Measurements from ENCODE around the gene TREM1. TPM values are rescaled to one million over a fixed set of nuclear protein-coding genes. Genes with fewer than 3 reads are reported as not detected.
A peak's percentile ranks its signal among the peaks of the same experiment; 100 is the strongest.

Gene TREM1
- total RNA-seq, 2 experiments from 2014 or later = not detected

DNA sequence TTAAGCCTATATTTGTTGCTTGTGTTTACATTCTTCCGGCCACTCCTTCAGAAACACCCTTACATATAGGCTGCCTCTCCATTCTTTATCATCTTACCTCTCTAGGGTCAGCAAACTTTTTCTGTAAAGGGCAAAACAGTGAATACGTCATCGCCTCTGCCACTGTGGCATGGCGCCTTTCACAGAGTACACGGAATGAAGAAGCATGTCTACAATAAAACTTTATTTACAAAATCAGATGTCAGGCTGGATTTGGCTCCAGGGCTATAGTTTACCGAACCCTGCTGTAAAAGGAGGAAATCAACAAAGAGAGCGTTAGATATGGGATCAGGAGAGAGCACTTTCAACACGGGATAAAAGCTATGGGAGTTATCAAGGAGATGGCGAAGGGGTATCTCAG lies 39.6 kb upstream of the TREM1 start:
- TF ChIP-seq CTCF (IDR thresholded peaks at IDR 0.05) = no peak
- Mint-ChIP-seq H3K27me3 (no peaks in the 10 kb centered on the region), H3K4me1 (ENCODE audit: low read depth) (peaks cover under 1% of the 10 kb centered on the region), H3K9me3 (no peaks in the 10 kb centered on the region), H3K4me3 (no peak overlapping the region), H3K36me3 (ENCODE audit: low read depth) (no peaks in the 10 kb centered on the region), H3K27ac (no peak overlapping the region)
- POLR2A ChIA-PET = no interaction called here
- no peak for ATAC-seq
- CTCF ChIA-PET = interaction anchor here (0.9 to 2.1 kb wide), 4 partner anchors 8 to 19 kb away, joined by 3 to 6 read pairs (median 5); no protein-coding TSS in a partner anchor
- no peak for DNase-seq
- intact Hi-C loops (cut with micrococcal nuclease) = no loop called here

- H3K4me3 Mint-ChIP-seq = no peak overlapping the region
- H3K27me3 Mint-ChIP-seq = no peaks in the 10 kb centered on the region
- TF ChIP-seq CTCF (IDR thresholded peaks at IDR 0.05) = no peak
- H3K27ac Mint-ChIP-seq = no peak overlapping the region
- ChIA-PET CTCF (interaction anchor here (0.9 to 1.7 kb wide), 3 partner anchors 9 to 19 kb away, joined by 3 to 6 read pairs (median 4); no protein-coding TSS in a partner anchor), POLR2A (no interaction called here)
- intact Hi-C loops (cut with micrococcal nuclease) = no loop called here
- H3K36me3 Mint-ChIP-seq (ENCODE audit: low read depth) = no peaks in the 10 kb centered on the region
- no peak for ATAC-seq
- no peak for DNase-seq
- no peaks in the 10 kb centered on the region for H3K9me3 Mint-ChIP-seq
- H3K4me1 Mint-ChIP-seq (ENCODE audit: low read depth) = no peaks in the 10 kb centered on the region
Observed at GRCh38 chr6:41325446-41326066, 39.1 kb upstream of the TREM1 start.

GRCh38 chr6:41321183-41321582 lies 34.7 kb upstream of the TREM1 start:
- intact Hi-C loops (cut with micrococcal nuclease) = no loop called here
- no peak for DNase-seq
- POLR2A ChIA-PET = interaction anchor here (1.3 to 4.9 kb wide), 3 partner anchors 10 to 13 kb away, joined by 3 to 34 read pairs (median 5); no protein-coding TSS in a partner anchor
- Mint-ChIP-seq H3K27me3 (peaks cover 8% of the 10 kb centered on the region), H3K36me3 (ENCODE audit: low read depth) (no peaks in the 10 kb centered on the region), H3K9me3 (no peaks in the 10 kb centered on the region), H3K4me1 (ENCODE audit: low read depth) (peaks cover 10% of the 10 kb centered on the region), H3K4me3 (no peak overlapping the region), H3K27ac (no peak overlapping the region)
- no peak for TF ChIP-seq CTCF (IDR thresholded peaks at IDR 0.05)
- no peak for ATAC-seq
- CTCF ChIA-PET = interaction anchor here (0.6 to 8.1 kb wide), 9 partner anchors 12 to 149 kb away, joined by 3 to 106 read pairs (median 11); partner anchors contain the start of genes NCR2 and TREM1

DNA sequence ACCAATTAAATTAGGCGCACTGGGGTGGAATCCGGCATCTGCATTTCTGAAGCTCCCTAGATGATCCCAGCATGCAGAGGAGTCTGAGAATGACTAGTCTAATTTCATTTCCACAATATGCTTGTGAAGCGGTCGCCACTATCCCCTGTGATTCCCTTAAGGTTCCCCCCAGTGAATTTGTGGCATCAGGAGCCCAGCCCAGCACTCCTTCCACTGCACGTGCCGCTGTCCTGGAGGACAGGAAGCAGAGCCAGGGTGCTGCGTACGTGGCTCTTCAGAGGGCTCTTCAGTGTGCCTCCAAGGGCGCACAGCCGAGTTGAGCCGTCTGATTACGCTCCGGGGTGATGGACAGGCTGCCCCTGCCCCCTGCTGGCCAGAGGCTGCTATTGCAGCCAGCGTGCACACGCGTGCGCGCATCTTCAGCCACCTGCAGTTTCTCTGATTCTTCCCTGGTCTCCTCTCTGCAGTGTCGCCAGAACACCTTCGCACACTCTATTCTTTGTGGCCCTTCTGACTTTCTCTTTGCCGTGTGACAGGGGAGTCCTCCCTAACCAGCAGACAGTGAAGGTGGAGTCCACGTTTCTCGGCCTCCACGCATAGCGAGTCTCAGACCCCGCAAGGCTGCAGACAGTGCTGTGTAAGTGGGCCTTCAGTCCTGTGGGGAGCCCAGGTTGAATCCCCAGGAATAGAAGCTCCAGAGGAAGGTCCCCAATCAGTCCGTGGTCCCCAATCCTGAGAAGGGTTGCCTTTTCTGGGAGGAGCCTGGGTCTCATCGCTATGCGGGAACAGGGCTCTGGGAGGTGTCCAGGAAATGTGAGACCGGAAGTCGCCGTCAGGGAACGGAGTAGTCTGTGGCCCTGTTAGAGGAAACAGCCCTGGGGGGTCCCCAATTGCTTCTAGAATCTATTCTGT lies 32.4 kb upstream of the TREM1 start:
- H3K9me3 Mint-ChIP-seq = no peaks in the 10 kb centered on the region
- intact Hi-C loops (cut with micrococcal nuclease) = no loop called here
- POLR2A ChIA-PET = interaction anchor here (0.7 to 4.9 kb wide), 6 partner anchors 11 to 246 kb away, joined by 3 to 34 read pairs (median 4); partner anchors contain the start of genes NFYA and OARD1
- CTCF ChIA-PET = interaction anchor here (0.6 to 8.1 kb wide), 29 partner anchors 10 to 365 kb away, joined by 3 to 106 read pairs (median 4); partner anchors contain the start of genes NCR2, OARD1 and TREM1
- H3K4me1 Mint-ChIP-seq (ENCODE audit: low read depth) = peaks cover 10% of the 10 kb centered on the region
- ATAC-seq (peak; percentile 99), DNase-seq (peak; percentile 90)
- peak overlapping the region; percentile 80 for H3K27ac Mint-ChIP-seq
- peak overlapping the region; percentile 52 for H3K4me3 Mint-ChIP-seq
- peaks cover 14% of the 10 kb centered on the region for H3K27me3 Mint-ChIP-seq
- peak; percentile 99 for TF ChIP-seq CTCF (IDR thresholded peaks at IDR 0.05)
- no peaks in the 10 kb centered on the region for H3K36me3 Mint-ChIP-seq (ENCODE audit: low read depth)

Measured in activated CD8-positive, alpha-beta T cell treated with anti-CD3 and anti-CD28 coated beads for 36 hours (primary cell).